HepG2 (cell line): ENCODE results near the gene SLCO2B1. TPM values are rescaled to one million over a fixed set of nuclear protein-coding genes. Genes with fewer than 3 reads are reported as not detected.

Experiments
- DR1 ChIP-seq: sonication (generic); formaldehyde crosslinking; IDR thresholded peaks from 2 replicates; pipeline ENCODE4 v1.8.0; 2021; ENCODE audit warnings: mild to moderate bottlenecking, missing genetic modification reagents, inconsistent platforms
- LCORL ChIP-seq, 2 experiments: fragments of 450-650 bp in 1 of 2; sonication (generic) in 1 of 2; formaldehyde crosslinking in 1 of 2; IDR thresholded peaks; 2 replicates each; pipeline versions ENCODE4 v1.5.0 to v1.6.1; 2017 to 2020; ENCODE audit warnings: antibody characterized with exemption in 1 of 2, missing genetic modification reagents in 1 of 2
- SIX1 ChIP-seq: sonication (generic); formaldehyde crosslinking; IDR thresholded peaks from 2 replicates; pipeline ENCODE4 v1.4.0; 2020; ENCODE audit warnings: missing genetic modification reagents, borderline replicate concordance
- SMARCC2 ChIP-seq: fragments of 450-650 bp; IDR thresholded peaks from 2 replicates; pipeline ENCODE4 v1.6.1; 2017; ENCODE audit warnings: antibody characterized with exemption, mild to moderate bottlenecking
- SMYD3 ChIP-seq: sonication (generic); formaldehyde crosslinking; IDR thresholded peaks from 2 replicates; pipeline ENCODE4 v1.8.1; 2023; ENCODE audit warnings: mild to moderate bottlenecking, missing genetic modification reagents
- ZMAT3 ChIP-seq: sonication (generic); formaldehyde crosslinking; conservative IDR thresholded peaks from 2 replicates; pipeline ENCODE4 v1.7.0; 2021; ENCODE audit warnings: missing genetic modification reagents
- ZNF12 ChIP-seq: sonication (generic); formaldehyde crosslinking; IDR thresholded peaks from 2 replicates; pipeline ENCODE4 v1.5.0; 2020; ENCODE audit warnings: missing genetic modification reagents
- ZNF335 ChIP-seq: sonication (generic); formaldehyde crosslinking; IDR thresholded peaks from 2 replicates; pipeline ENCODE4 v1.4.0; 2020; ENCODE audit warnings: missing genetic modification reagents
- ZNF569 ChIP-seq: sonication (generic); formaldehyde crosslinking; IDR thresholded peaks from 2 replicates; pipeline ENCODE4 v1.5.0; 2020; ENCODE audit warnings: mild to moderate bottlenecking, missing genetic modification reagents, moderate library complexity, borderline replicate concordance
- ZNF614 ChIP-seq: IDR thresholded peaks from 2 replicates; pipeline ENCODE4 v1.6.1; 2018; ENCODE audit warnings: missing biosample characterization, missing genetic modification reagents, inconsistent platforms, borderline replicate concordance
- polyA plus RNA-seq, 8 experiments: library from polyadenylated mRNA; depleted of rRNA in 3 of 8; stranded (reverse) in 7 of 8; unstranded in 1 of 8; fragments of >200 nt; fragmentation: Illumina TruSeq in 4 of 8; extraction: Trizol in 4 of 8; gene quantifications; 2 replicates each; pipeline versions ENCODE4 v1.2.1 to v1.2.3, GENCODE V29; 2011 to 2016; ENCODE audit warnings: low read depth in 4 of 8, missing spikeins in 1 of 8, mixed read lengths in 1 of 8; ENCODE audit not compliant: insufficient read depth in 1 of 8
- total RNA-seq, 5 experiments: library from RNA; depleted of rRNA; stranded (reverse); fragments of >200 nt; fragmentation: Illumina TruSeq; extraction: Trizol; gene quantifications; 2 replicates each; pipeline ENCODE4 v1.2.3, GENCODE V29; 2016; ENCODE audit warnings: low read depth in 1 of 5
- TF ChIP-seq, protein P1 (sequence below): IDR thresholded peaks from 2 replicates; pipeline ENCODE4 v1.6.1; 2016; ENCODE audit warnings: low read depth
- TF ChIP-seq, protein P2 (sequence below): sonication (generic); formaldehyde crosslinking; IDR thresholded peaks from 2 replicates; pipeline ENCODE4 v1.5.0; 2020; ENCODE audit warnings: mild to moderate bottlenecking, missing genetic modification reagents, borderline replicate concordance
- TF ChIP-seq, protein P3 (sequence below): IDR thresholded peaks from 2 replicates; pipeline ENCODE4 v1.4.0; 2020; ENCODE audit warnings: mild to moderate bottlenecking, missing genetic modification reagents

The SLCO2B1 gene
- total and polyA plus RNA-seq, 2 of the 13 experiments (the other 11 are each of a cell fraction or from before 2014, with no cell fraction given) = 15.3 to 19.8 TPM

DNA sequence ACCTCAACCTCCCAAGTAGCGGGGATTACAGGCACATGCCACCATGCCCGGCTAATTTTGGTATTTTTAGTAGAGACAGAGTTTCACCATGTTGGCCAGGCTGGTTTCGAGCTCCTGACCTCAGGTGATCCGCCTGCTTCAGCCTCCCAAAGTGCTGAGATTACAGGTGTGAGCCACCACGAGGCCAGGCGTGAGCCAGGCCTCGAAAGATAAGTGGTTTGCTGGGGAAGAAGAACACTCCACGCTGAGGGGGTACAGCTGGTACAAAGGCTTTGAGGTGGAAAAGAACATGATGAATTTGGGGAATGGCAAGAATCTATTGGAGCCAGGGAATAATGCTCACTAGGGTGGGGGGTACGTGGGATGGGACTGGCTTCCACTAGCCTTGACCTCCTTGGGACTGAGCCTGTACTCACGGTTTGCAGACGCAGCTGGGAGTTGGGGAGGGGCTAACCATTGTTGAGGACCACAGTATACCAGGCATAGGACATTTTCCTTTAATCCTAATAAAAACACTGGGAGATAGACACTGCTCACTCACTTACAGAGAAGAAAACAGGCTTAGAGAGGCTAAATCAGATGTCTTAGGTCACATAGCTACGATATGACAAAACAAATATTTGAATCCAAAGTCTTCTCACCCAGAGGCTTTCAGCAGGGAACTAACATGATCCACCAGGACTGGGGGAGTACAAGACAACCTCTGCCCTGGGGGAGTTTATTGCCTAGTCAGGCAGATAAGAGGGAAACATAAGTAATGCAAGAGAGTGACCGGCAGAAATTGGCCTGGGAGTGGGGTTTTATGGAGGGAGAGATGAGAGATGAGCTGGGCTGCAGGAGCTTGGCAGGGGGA, 4.9 kb downstream of the SLCO2B1 start (continued):
- TF ChIP-seq, protein P1, sequence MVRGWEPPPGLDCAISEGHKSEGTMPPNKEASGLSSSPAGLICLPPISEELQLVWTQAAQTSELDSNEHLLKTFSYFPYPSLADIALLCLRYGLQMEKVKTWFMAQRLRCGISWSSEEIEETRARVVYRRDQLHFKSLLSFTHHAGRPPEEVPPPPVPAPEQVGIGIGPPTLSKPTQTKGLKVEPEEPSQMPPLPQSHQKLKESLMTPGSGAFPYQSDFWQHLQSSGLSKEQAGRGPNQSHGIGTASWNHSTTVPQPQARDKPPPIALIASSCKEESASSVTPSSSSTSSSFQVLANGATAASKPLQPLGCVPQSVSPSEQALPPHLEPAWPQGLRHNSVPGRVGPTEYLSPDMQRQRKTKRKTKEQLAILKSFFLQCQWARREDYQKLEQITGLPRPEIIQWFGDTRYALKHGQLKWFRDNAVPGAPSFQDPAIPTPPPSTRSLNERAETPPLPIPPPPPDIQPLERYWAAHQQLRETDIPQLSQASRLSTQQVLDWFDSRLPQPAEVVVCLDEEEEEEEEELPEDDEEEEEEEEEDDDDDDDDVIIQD (CRISPR knock-in tag) = peak; percentile 75
- TF ChIP-seq, protein P2, sequence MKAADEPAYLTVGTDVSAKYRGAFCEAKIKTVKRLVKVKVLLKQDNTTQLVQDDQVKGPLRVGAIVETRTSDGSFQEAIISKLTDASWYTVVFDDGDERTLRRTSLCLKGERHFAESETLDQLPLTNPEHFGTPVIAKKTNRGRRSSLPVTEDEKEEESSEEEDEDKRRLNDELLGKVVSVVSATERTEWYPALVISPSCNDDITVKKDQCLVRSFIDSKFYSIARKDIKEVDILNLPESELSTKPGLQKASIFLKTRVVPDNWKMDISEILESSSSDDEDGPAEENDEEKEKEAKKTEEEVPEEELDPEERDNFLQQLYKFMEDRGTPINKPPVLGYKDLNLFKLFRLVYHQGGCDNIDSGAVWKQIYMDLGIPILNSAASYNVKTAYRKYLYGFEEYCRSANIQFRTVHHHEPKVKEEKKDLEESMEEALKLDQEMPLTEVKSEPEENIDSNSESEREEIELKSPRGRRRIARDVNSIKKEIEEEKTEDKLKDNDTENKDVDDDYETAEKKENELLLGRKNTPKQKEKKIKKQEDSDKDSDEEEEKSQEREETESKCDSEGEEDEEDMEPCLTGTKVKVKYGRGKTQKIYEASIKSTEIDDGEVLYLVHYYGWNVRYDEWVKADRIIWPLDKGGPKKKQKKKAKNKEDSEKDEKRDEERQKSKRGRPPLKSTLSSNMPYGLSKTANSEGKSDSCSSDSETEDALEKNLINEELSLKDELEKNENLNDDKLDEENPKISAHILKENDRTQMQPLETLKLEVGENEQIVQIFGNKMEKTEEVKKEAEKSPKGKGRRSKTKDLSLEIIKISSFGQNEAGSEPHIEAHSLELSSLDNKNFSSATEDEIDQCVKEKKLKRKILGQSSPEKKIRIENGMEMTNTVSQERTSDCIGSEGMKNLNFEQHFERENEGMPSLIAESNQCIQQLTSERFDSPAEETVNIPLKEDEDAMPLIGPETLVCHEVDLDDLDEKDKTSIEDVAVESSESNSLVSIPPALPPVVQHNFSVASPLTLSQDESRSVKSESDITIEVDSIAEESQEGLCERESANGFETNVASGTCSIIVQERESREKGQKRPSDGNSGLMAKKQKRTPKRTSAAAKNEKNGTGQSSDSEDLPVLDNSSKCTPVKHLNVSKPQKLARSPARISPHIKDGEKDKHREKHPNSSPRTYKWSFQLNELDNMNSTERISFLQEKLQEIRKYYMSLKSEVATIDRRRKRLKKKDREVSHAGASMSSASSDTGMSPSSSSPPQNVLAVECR (CRISPR knock-in tag) = peak; percentile 33; the same call in 1 of the 2 replicates
- TF ChIP-seq SMYD3 (CRISPR knock-in tag) = no peak
- TF ChIP-seq ZNF12 (CRISPR knock-in tag) = peak; percentile 80
- peak; percentile 71 for TF ChIP-seq ZNF614
- TF ChIP-seq DR1 = no peak
- no peak for TF ChIP-seq ZNF335 (CRISPR knock-in tag)
- no peak for TF ChIP-seq ZNF569 (CRISPR knock-in tag)
- no peak for TF ChIP-seq SMARCC2
- TF ChIP-seq, protein P3, sequence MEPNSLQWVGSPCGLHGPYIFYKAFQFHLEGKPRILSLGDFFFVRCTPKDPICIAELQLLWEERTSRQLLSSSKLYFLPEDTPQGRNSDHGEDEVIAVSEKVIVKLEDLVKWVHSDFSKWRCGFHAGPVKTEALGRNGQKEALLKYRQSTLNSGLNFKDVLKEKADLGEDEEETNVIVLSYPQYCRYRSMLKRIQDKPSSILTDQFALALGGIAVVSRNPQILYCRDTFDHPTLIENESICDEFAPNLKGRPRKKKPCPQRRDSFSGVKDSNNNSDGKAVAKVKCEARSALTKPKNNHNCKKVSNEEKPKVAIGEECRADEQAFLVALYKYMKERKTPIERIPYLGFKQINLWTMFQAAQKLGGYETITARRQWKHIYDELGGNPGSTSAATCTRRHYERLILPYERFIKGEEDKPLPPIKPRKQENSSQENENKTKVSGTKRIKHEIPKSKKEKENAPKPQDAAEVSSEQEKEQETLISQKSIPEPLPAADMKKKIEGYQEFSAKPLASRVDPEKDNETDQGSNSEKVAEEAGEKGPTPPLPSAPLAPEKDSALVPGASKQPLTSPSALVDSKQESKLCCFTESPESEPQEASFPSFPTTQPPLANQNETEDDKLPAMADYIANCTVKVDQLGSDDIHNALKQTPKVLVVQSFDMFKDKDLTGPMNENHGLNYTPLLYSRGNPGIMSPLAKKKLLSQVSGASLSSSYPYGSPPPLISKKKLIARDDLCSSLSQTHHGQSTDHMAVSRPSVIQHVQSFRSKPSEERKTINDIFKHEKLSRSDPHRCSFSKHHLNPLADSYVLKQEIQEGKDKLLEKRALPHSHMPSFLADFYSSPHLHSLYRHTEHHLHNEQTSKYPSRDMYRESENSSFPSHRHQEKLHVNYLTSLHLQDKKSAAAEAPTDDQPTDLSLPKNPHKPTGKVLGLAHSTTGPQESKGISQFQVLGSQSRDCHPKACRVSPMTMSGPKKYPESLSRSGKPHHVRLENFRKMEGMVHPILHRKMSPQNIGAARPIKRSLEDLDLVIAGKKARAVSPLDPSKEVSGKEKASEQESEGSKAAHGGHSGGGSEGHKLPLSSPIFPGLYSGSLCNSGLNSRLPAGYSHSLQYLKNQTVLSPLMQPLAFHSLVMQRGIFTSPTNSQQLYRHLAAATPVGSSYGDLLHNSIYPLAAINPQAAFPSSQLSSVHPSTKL (CRISPR knock-in tag) = peak; percentile 94
- TF ChIP-seq SIX1 (CRISPR knock-in tag) = peak; percentile 75
- TF ChIP-seq ZMAT3 = no peak
- no peak for TF ChIP-seq LCORL (IDR thresholded peaks at IDR 0.05)
- peak; percentile 42; the same call in 1 of the 2 replicates for TF ChIP-seq LCORL (CRISPR knock-in tag; IDR thresholded peaks at IDR 0.05)
